ENCODE results near the gene SMAP2.
"Not testable (repeated sequence)": the region's sequence is repeated elsewhere in the genome, so short reads cannot be mapped to it uniquely, and the experiment has no call there.

The SMAP2 gene

DNA sequence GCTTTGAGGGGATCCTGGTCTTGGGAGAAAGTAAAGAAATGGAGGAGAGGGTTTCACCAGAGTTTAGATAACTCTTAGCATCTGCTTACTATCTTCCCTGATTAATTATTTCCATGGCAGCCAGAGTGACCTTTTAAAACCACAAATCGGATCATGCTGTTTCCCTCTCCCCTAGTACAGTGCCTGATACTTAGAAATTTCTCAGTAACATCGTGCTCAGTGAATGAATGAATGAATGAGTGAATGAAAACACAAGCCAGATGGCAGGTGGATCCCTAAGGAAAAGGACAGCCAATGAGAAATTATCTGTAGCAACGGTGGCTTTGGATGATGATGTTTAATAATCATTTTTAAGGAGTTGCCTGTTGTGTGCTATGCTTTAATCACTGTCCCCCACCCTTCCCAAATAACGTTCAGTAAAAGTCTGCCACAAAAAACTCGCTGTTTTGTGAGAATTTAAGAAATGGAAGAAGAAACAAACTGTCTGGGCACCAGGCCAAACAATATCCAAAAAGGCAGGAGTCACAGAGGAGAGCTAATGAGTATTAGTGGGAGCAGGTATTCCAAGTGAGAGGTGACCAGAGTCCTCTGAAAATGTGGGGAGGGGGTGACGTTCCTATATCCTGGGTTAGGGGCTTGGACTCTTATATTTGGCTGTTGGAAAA lies 737 bp upstream of the SMAP2 start:
- DNase-seq (ENCODE audit: low spot score): no peak

DNA sequence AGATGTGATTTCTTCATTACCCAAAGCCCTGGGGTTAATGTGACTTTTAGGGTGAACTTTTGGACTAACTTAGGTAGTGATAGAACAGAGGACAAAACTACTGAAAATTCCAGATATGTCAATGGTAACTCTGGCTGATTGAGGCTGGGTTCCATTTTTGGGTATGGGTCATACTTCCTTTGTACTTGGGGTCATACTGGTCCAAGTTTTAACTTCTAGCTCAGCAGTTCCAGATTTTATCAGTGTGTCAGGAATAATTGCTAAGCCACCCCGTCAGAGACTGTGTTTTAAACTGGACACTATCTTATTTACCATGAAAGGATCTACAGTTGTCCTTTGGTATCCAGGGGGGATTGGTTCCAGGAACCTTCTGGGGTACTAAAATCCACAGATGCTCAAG lies 4.0 kb downstream of the SMAP2 start:
- DNase-seq (ENCODE audit: low spot score): no peak

DNA sequence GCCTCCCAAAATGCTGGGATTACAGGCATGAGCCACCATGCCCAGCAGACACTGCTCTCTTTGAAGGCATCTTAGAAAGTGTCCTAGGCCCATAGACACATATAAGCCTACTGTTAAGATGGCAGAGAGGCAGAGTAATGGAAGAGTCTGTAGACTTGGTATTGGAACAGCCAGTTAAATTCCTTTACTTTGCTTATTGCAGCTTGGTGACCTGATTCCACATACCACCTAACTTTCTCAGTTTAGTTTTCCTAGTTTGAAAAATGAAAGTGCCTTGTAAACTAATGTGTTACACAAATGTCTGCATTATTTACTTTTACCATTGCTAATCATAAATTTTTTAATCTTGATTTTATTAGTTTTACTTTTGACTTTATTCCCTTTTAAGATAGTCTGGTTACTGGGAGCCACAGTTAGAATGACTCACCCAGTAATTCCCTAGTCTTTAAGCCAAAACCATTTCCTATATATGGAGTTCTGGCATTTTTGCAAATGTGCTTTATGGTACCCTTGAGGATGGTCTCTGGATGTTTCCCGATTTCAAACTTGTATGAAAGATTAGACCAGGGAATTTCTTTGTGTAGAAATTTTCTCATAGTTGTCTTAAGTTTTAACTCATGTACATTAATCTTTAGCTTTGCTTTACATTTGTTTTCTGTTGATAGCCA lies 6.4 kb downstream of the SMAP2 start:
- peak; percentile 33 for DNase-seq (ENCODE audit: low spot score)

DNA sequence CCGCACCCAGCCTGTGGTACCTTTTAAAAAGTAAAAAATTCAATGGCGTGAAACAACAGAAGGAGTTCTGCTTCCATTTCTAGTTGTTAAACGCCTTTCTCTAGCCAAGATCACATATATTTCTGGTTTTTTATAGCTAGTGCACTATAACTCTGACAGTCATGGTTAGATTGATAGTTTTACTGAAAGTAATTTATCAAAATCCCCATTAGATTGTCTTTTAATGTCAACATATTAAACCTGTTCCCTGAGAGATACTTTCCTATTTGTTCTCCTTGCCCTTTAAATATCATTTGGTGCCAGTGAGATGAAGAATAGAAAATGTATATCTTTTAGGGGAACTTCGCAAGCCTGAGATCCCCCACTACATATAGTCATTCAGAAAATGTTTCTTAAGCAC lies 7.3 kb downstream of the SMAP2 start:
- no peak for DNase-seq (ENCODE audit: low spot score)

DNA sequence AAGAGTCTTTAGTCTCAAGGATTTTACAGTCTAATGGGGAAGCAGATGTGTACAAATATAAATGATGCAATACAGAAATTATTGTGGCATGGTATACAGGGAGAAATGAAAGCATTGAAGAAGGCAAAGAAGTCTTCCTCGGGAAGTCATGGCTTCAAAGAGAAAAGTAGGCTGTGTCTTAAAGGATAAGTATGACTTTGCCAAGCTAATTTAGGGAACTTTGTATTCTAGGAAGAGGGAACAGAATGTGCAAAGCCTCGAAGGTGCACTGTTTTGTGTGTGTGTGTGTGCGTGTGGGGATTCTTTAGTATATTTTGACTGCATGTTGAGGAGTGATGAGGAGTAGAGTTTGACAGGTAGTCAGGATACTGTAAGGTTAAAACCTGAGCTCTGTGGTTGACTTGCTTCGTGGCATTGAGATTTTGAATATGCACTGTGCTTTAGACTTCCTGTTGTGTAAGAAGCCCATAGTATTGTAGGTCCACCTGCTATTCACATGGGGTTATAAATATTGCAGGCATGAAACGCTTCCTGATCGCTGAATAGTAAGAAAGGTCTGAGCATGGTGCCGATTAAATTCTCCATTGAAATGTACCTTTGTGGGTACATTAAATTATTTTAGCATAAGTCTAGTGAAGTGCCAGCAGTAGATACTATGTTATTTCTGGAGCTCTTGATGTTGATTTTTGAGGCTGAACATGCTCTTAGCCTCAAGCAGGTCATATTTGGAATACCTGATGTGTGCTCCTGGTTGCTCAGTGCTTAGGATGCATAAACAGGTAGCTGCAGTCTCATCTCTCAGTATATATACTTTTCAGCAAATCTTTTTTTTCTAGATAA lies 8.0 kb downstream of the SMAP2 start:
- no peak for DNase-seq (ENCODE audit: low spot score)

DNA sequence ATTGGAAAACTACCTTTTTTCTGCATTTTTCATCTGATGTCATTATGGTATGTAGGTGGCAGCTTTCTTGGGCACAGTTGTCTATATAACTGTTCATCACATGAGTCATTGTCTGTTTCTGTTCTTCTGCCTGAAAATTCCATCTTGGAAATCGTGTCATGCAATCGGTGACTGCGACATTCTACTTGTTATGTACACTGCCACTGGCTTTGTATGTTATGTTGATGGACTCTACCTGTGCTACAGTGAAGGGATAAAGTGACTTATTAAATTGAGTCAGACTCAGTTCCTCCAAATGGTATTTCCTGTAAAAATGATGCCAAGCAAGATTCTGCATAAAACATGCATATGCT lies 8.6 kb downstream of the SMAP2 start:
- DNase-seq (ENCODE audit: low spot score): no peak

DNA sequence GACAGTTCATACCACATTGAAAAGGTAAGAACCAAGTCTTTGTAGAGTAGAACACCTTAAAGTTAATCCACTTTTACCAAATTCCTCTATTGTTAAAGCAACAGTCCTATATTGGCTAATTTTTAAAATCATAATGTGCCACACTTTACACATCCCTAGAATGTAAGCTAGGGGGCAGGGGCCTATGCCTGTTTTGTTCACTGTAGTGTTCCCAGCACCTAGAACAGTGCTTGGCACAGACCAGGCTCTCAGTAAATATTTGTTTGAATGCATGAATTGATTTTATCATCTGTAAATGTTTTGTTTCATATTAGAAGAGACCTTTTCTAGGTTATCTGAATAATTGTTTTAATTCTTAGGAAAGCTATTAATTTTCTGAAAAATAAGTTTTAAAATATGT lies 9.1 kb downstream of the SMAP2 start:
- no peak for DNase-seq (ENCODE audit: low spot score)

DNA sequence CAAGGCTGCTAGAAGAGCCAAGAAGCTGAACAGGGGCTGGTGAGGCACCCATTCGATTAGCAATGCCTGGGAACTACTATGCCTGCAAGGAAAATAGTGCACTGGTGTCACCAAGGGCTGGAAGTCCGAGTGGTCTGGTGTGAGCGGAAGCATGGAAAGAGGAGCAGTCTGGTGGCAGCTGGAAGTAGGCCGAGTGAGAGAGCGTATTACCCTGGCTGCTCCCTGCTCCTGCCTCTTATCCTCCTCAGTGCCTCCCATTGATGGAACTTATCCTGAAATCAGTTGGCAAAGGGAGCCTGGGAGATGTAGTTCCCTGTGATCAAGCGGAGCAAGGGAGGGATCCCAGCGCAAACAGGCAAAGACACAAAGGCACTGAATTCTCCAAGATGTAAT lies 9.6 kb downstream of the SMAP2 start:
- no peak for DNase-seq (ENCODE audit: low spot score)

DNA sequence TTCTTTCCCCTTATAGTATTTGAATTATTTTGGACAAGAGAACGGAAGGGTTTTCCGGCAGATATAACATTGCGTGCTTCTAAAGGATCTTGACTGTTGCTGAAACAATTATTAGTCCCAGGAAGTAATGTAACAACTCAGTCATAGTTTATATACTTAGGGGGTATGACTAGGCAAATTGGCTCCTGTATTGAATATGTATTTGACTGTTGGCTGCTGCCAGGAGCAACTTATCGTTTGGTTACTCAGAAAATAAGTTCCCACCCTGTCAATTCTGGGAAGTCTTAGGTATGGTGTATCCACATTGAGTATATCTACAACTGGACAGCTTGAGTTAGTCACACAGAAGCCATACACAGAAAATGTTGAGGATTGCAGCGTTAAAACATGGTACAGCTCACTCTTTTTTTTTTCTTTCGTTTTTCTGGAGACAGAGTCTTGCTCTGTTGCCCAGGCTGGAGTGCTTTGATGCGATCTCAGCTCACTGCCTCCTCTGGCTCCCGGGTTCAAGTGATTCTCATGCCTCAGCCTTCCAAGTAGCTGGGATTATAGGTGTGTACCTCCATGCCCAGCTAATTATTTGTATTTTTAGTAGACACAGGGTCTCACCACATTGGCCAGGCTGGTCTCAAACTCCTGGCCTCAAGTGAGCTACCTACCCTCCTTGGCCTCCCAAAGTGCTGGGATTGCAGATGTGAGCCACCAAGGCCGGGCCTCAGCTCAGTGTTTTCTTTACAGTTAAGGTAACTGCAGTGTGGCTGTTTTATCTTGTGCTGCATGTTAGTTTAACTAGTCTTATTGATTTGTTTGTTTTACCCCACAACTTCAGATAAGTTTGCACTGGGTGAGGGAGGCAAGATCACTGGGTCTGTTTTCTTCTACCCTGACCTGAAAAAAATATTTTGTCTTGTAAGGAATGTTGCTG lies 10.2 kb downstream of the SMAP2 start:
- no peak for DNase-seq (ENCODE audit: low spot score)

DNA sequence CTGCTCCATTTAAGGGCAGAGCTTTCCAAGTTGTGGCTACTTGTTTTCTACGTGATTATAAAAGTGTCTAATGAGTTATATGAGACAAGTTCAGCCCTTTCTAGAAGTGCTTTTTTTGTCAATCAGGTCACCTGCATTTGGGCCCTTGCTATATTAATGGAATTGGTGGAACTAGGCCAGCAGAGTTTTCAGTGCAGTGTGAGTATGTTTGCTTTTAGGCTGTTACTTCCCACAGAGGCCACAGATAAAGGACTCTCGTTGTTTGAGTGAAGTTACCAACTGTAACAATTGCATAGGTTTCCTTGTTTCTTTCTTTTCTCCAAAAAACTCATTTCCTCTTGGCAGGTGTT lies 10.9 kb downstream of the SMAP2 start:
- DNase-seq (ENCODE audit: low spot score): no peak

DNA sequence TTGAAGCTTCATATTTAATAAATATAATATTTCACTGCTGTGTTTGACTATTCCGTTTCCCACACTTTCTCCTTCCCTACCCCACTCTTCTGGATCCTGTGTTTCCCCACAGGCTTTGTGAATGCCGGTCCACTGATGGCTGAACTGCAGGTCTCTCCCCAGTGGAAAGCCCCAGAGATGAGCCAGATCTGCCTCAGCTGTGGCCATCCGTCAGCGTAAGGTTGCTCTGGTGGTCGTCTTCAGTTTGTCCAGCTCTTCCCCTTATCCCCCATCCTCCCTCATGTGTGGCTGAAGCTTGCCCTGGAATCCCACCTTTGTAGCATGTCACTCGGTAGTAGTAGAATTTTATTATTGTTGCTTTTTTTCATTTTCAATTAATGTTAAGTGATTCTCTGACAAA lies 11.4 kb downstream of the SMAP2 start:
- DNase-seq (ENCODE audit: low spot score): no peak

DNA sequence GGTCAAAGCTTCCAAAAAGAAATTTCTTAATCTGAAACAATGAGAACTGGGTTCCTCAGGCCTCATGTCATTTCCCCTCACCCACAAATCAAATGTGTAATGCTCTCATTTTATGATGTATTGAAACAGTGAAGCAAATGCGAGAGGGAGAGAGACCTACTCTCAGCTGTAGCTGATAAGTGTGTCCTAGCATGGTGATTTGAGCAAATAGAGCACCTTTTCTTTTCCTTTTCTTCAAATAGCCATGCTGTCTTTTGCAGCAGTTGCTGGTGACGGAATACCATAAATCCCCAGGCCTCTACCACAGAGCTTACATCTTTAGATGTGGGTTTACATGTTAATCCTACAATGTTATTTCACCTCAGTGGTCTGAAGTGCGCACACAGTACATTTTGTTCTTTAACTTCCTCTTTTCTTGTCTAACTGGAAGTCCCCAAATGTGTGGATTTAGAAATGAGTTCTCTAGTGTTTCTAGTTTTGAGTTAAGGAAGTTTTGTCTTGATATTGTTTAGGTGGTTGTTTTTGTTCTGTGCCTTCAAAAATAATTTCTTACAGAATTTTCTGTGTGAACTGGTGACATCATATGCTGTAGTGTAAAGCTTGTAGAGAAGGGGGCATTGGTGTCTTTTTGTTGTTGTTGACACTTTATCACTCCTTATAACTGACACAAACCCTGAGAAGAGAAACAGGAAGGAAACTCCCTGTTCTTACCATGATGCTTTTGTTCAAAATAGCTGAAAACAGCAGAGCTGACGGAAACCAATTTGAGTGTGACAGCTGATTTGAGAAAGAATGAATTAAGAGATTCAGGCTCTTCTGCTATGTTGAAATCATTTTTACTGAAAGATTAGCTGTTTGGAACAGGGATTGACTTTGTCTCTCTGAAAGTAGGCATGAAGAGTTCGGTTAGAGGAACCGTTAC lies 12.2 kb downstream of the SMAP2 start:
- DNase-seq (ENCODE audit: low spot score): no peak

DNA sequence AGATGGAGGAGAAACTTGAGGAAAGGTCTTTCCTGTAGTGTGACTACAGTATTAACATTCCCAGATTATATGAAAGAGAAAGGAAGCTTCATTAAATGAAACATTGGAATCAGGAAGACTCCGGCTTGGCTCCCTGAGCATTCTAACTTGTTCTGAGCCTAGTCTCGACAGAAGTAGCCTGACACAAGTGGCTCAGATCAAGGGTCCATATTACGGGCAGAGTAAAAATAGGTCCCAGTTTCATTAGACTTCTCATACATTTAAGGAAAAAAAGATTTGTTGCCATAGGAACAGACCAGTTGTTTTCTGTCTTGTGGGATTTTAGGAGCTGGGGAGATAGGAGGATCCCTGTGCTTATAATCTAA lies 12.8 kb downstream of the SMAP2 start:
- DNase-seq (ENCODE audit: low spot score): no peak

DNA sequence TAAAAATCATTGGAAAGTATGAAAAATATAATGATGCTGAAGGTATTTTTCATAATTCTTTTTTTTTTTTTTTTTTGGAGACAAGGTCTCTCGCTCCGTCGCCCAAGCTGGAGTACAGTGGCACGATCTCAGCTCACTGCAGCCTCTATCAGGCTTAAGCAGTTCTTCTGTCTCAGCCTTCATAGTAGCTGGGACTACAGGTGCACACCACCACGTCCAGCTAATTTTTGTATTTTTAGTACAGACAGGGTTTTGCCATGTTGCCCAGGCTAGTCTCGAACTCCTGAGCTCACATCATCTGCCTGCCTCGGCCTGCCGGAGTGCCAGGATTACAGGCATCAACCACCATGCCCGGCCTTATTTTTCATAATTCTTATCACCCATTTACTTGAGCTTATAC lies 13.3 kb downstream of the SMAP2 start:
- DNase-seq (ENCODE audit: low spot score): no peak

DNA sequence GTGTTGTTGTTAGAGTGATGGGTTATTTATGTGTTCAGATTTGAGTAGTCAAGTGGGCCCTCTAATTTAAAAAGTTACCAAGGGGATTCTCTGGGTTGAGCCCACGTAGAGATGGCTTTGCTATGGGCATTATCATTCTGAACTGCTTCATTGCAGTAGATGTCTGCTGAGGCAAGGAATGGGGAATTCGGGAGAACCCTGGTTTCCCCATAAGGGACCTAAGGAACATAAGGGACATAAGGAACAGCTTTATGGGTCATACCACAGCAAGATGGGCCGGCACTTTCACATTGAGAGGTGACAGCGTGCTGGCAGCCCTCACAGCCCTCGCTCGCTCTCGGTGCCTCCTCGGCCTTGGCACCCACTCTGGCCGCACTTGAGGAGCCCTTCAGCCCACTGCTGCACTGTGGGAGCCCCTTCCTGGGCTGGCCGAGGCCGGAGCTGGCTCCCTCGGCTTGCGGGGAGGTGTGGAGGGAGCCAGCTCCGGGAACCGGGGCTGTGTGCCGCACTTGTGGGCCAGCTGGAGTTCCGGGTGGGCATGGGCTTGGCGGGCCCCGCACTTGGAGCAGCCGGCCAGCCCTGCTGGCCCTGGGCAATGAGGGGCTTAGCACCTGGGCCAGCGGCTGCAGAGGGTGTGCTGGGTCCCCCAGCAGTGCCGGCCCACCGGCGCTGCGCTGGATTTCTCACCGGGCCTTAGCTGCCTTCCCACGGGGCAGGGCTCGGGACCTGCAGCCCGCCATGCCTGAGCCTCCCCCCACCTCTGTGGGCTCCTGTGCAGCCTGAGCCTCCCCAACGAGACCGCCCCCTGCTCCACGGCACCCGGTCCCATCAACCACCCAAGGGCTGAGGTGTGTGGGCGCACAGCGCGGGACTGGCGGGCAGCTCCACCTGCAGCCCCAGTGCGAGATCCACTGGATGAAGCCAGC lies 14.1 kb downstream of the SMAP2 start:
- not testable (repeated sequence) for DNase-seq (ENCODE audit: low spot score)

DNA sequence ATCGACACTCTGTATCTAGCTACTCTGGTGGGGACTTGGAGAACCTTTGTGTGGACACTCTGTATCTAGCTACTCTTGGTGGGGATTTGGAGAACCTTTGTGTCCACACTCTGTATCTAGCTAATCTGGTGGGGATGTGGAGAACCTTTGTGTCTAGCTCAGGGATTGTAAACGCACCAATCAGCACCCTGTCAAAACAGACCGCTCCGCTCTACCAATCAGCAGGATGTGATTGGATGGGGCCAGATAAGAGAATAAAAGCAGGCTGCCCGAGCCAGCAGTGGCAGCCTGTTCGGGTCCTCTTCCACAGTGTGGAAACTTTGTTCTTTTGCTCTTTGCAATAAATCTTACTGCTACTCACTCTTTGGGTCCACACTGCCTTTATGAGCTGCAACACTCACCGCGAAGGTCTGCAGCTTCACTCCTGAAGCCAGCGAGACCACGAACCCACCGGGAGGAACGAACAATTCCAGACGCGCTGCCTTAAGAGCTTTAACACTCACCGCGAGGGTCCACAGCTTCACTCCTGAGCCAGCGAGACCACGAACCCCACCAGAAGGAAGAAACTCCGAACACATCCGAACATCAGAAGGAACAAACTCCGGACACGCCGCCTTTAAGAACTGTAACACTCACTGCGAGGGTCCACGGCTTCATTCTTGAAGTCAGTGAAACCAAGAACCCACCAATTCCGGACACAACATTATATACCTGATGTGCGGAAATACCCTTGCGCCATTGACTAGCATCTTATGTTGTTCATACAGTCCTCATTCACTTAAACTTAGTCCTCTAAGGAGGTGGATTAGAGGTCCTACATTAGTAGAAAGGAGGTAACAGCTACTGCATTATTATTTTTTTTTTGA lies 15.2 kb downstream of the SMAP2 start:
- DNase-seq (ENCODE audit: low spot score): not testable (repeated sequence)

DNA sequence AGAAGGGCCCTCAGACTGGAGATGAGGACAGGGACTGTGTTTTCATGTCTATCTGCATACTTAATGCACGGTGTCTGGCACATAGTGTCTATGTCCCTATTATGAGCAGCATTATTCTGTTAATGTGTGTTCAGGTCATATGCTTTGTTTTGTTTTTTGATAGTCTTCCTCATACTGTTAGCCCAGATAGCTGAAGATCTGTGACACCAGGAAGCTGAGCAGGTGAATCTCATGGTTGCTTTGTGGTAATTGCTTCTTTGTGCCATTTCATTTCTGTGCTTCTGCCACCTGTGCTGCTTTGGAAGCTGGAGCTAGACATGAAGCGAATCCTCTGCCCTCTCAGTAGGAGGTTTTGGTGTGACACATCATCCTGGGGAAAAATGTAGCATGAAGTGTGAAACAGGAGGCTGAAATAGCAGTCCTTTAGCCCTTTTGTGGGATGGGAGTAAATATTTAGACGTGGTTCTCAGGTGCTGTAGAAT lies 15.8 kb downstream of the SMAP2 start:
- no peak for DNase-seq (ENCODE audit: low spot score)

DNA sequence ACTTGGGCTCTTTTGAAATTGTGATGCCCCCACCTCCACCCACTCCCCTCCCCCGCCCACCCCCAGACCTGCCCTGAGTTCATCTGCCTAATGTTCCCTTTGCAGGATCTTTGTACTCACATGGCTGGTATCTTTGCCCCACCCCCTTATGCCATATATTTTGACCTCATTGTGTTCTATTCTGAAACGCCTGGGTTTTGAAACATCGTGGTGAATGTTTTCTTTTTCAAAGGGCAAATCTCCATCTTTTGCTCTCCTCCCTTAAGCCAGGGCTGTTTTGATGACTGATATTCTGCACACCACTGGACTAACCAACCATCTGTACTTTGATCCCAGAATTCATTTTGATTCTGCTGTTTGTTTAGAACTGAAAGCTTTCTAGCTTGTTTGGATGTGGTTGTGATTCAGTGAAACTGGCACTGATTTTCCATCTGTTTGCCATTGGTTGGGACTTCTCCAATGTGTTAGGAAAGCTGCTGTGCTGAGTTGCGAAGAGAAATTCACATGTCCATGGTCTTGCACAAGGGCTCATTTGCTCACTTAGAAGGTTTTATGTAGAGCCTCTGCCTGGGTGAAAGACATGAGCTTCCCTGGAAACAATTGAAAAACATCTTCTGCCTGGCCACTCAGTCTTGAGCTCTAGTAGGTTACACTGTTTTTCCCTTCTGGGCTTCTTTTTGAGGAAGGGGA lies 16.5 kb downstream of the SMAP2 start:
- peak; percentile 81 for DNase-seq (ENCODE audit: low spot score)

Data from AG20443 (cell line).